A549 (cell line): ENCODE data around the gene FST. TPM values are rescaled to one million over a fixed set of nuclear protein-coding genes. Genes with fewer than 3 reads are reported as not detected.

ENCODE experiments used
- ATAC-seq, 2 experiments: fragments of 200-7000 bp in 1 of 2; fragments of >200 bp in 1 of 2; cut with Nextera tagmentation in 1 of 2; cut with Tn5 transposase in 1 of 2; 3 replicates each; pipeline versions ENCODE4 v1.8.0 to v1.9.1; 2018 to 2020; ENCODE audit warnings: mild to moderate bottlenecking in 1 of 2, moderate library complexity in 1 of 2
- CTCF ChIA-PET: fragments of 300-600 bp; sonication (Branson Sonifier 250); formaldehyde crosslinking; extraction: SDS; loops from one replicate; lab custom pipeline; 2021; ENCODE audit warnings: antibody characterized with exemption, inconsistent platforms; lab: Yijun Ruan, JAX
- POLR2A ChIA-PET: fragments of 350-600 bp; formaldehyde crosslinking; extraction: SDS; loops from one replicate; lab custom pipeline; 2021; ENCODE audit warnings: antibody characterized with exemption, inconsistent platforms; lab: Yijun Ruan, JAX
- DNase-seq, 2 experiments: peaks; one replicate each; pipeline versions ENCODE4 v3.0.0 to v3.0.0-alpha.2; 2011 to 2016; ENCODE audit warnings: low read depth in 1 of 2, low spot score in 1 of 2
- FAIRE-seq: peaks from 2 replicates; lab custom pipeline; 2011; peaks lifted over from hg19 to GRCh38; lab: Jason Lieb, UNC
- H3K27ac ChIP-seq, 2 experiments: fragments of >200 bp; sonication (Bioruptor Twin); formaldehyde crosslinking; 3 replicates each; pipeline ENCODE4 v1.5.1; 2016 to 2017
- H3K4me1 ChIP-seq: fragments of >200 bp; sonication (Bioruptor Twin); formaldehyde crosslinking; 3 replicates; pipeline ENCODE4 v1.6.1; 2016
- H3K4me2 ChIP-seq: fragments of >200 bp; sonication (Bioruptor Twin); formaldehyde crosslinking; 3 replicates; pipeline ENCODE4 v1.6.1; 2016
- H3K4me3 ChIP-seq: fragments of >200 bp; sonication (Bioruptor Twin); formaldehyde crosslinking; 3 replicates; pipeline ENCODE4 v1.5.1; 2016
- H3K9me3 ChIP-seq: fragments of >200 bp; sonication (Bioruptor Twin); formaldehyde crosslinking; 3 replicates; pipeline ENCODE4 v1.6.1; 2016
- ATOH8 ChIP-seq: fragments of 250-450 bp; sonication (Bioruptor Pico); IDR thresholded peaks from 2 replicates; pipeline ENCODE4 v1.5.0; 2020; ENCODE audit warnings: low read depth, mild to moderate bottlenecking, moderate library complexity
- CBX2 ChIP-seq: fragments of 200-600 bp; sonication (generic); IDR thresholded peaks from 2 replicates; pipeline ENCODE4 v1.6.1; 2016; ENCODE audit warnings: low read depth, mild to moderate bottlenecking, borderline replicate concordance
- CBX8 ChIP-seq: fragments of 200-600 bp; sonication (generic); IDR thresholded peaks from 2 replicates; pipeline ENCODE4 v1.6.1; 2016
- CHD2 ChIP-seq: fragments of 150-350 bp; IDR thresholded peaks from 2 replicates; pipeline ENCODE4 v1.6.1; 2014; ENCODE audit warnings: low read length; ENCODE audit not compliant: partially characterized antibody
- E2F6 ChIP-seq: IDR thresholded peaks from 2 replicates; pipeline ENCODE4 v1.6.1; 2012; ENCODE audit warnings: low read depth, borderline replicate concordance
- EHMT2 ChIP-seq: fragments of 200-600 bp; sonication (generic); IDR thresholded peaks from 2 replicates; pipeline ENCODE4 v1.6.1; 2016; ENCODE audit warnings: antibody characterized with exemption, low read depth, mild to moderate bottlenecking, moderate library complexity
- FOSL2 ChIP-seq, 2 experiments: fragments of 450-650 bp in 1 of 2; fragments of >200 bp in 1 of 2; sonication (Bioruptor Twin) in 1 of 2; formaldehyde crosslinking; IDR thresholded peaks; 2 replicates each; pipeline versions ENCODE4 v1.5.0 to v1.6.1; 2016 to 2020; ENCODE audit warnings: mild to moderate bottlenecking in 1 of 2, moderate library complexity in 1 of 2
- JUNB ChIP-seq: fragments of >200 bp; sonication (Bioruptor Twin); formaldehyde crosslinking; IDR thresholded peaks from 2 replicates; pipeline ENCODE4 v1.6.1; 2016
- KDM1A ChIP-seq: fragments of 200-600 bp; sonication (generic); IDR thresholded peaks from 2 replicates; pipeline ENCODE4 v1.6.1; 2016; ENCODE audit warnings: low read depth, mild to moderate bottlenecking
- MAX ChIP-seq: IDR thresholded peaks from 2 replicates; pipeline ENCODE4 v1.6.1; 2012
- NFE2L2 ChIP-seq: fragments of 150-350 bp; conservative IDR thresholded peaks from 2 replicates; pipeline ENCODE4 v1.6.1; 2014; ENCODE audit warnings: low read length
- NR3C1 ChIP-seq: fragments of >200 bp; sonication (Bioruptor Twin); formaldehyde crosslinking; IDR thresholded peaks from 3 replicates; pipeline ENCODE4 v1.6.1; 2017
- PBX3 ChIP-seq: IDR thresholded peaks from 2 replicates; pipeline ENCODE4 v1.6.1; 2012
- PHF8 ChIP-seq: fragments of 200-600 bp; sonication (generic); IDR thresholded peaks from 2 replicates; pipeline ENCODE4 v1.6.1; 2016; ENCODE audit warnings: low read depth, mild to moderate bottlenecking, antibody characterized with exemption, moderate library complexity, borderline replicate concordance
- RARB ChIP-seq: fragments of 250-450 bp; sonication (Bioruptor Pico); IDR thresholded peaks from 2 replicates; pipeline ENCODE4 v1.8.0; 2021; ENCODE audit warnings: mild to moderate bottlenecking, moderate library complexity
- RFX5 ChIP-seq: fragments of 450-650 bp; IDR thresholded peaks from 2 replicates; pipeline ENCODE4 v1.7.1; 2014; ENCODE audit warnings: antibody characterized with exemption, mild to moderate bottlenecking, moderate library complexity
- ZC3H11A ChIP-seq: fragments of 450-650 bp; IDR thresholded peaks from 2 replicates; pipeline ENCODE4 v1.6.1; 2014; ENCODE audit warnings: antibody characterized with exemption, mild to moderate bottlenecking
- ZSCAN20 ChIP-seq: fragments of 250-450 bp; sonication (Bioruptor Pico); IDR thresholded peaks from 2 replicates; pipeline ENCODE4 v1.8.0; 2022; ENCODE audit warnings: mild to moderate bottlenecking, moderate library complexity
- WGBS: methylation state at CpG from one replicate; pipeline ENCODE4 v1.1.6; 2017; ENCODE audit errors: missing lambda C conversion rate; 5-methylcytosine and 5-hydroxymethylcytosine counted together
- polyA plus RNA-seq, 4 experiments: library from polyadenylated mRNA; depleted of rRNA in 3 of 4; stranded (reverse); fragments of >200 nt; fragmentation: RNase III in 1 of 4; extraction: RNeasy Plus Mini Kit Qiagen cat#74134 plus additional on column Dnase treatment in 1 of 4; gene quantifications; 2 replicates in 3 of 4; 3 replicates in 1 of 4; pipeline ENCODE4 v1.2.3, GENCODE V29; 2011 to 2017
- TF ChIP-seq, protein P1 (sequence below): fragments of >200 bp; sonication (Bioruptor Twin); formaldehyde crosslinking; IDR thresholded peaks from 2 replicates; pipeline ENCODE4 v1.6.1; 2016
- TF ChIP-seq, protein P2 (sequence below): fragments of 450-650 bp; IDR thresholded peaks from 2 replicates; pipeline ENCODE4 v1.6.1; 2014; ENCODE audit warnings: antibody characterized with exemption

The FST gene
- polyA plus RNA-seq, 2 of the 4 experiments (the other 2 are of a cell fraction): 3.8 to 10.1 TPM

DNA sequence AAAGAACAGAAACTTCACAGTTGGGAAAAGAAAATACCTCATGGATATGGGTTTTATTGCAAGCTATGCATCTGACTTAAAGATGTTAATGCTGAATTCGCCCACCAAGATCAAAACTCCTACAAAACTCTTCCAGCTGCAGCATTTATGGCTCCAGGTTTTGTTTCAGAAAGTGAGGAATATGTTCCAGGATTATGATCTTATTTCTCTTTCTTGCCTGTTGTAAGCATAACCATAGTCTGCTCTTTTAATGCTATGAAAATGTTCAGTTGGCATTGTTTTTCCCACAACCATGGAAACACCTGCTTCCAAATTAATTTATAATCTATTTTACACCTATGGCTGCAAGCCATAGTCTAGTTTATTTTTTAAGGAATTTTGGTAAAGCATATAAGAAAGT is 34.9 kb upstream of the FST start:
- WGBS: 35% methylated on average over 1 of the region's 1 CpG
- TF ChIP-seq CHD2: no peak
- no peak for TF ChIP-seq RFX5
- TF ChIP-seq RARB: no peak
- no peak for TF ChIP-seq EHMT2
- TF ChIP-seq MAX: no peak
- no peak for TF ChIP-seq CBX8
- TF ChIP-seq JUNB: no peak
- TF ChIP-seq, protein P1, sequence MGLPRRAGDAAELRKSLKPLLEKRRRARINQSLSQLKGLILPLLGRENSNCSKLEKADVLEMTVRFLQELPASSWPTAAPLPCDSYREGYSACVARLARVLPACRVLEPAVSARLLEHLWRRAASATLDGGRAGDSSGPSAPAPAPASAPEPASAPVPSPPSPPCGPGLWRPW: no peak
- no peak for TF ChIP-seq ATOH8 (CRISPR knock-in tag)
- no peak for TF ChIP-seq PBX3
- no peak for TF ChIP-seq NR3C1
- no peak for TF ChIP-seq E2F6
- TF ChIP-seq PHF8: no peak
- TF ChIP-seq ZC3H11A: no peak
- ChIA-PET CTCF (interaction anchor here (0.7 to 0.9 kb wide), 2 partner anchors 9 to 32 kb away, joined by 3 read pairs; no protein-coding TSS in a partner anchor), POLR2A (no interaction called here)
- H3K4me3 ChIP-seq: no peak overlapping the region
- no peak overlapping the region for H3K27ac ChIP-seq
- no peak for ATAC-seq
- no peaks in the 10 kb centered on the region for H3K4me1 ChIP-seq
- H3K9me3 ChIP-seq: no peaks in the 10 kb centered on the region
- DNase-seq: no peak
- H3K4me2 ChIP-seq: no peak overlapping the region
- peak; percentile 83 for FAIRE-seq

GRCh38 chr5:53446908-53447307 is 33.5 kb upstream of the FST start:
- no peak for TF ChIP-seq ATOH8 (CRISPR knock-in tag)
- TF ChIP-seq FOSL2 (IDR thresholded peaks at IDR 0.05): no peak
- TF ChIP-seq FOSL2 (CRISPR knock-in tag; IDR thresholded peaks at IDR 0.05): peak; percentile 60; the same call in 1 of the 2 replicates
- no peak for TF ChIP-seq E2F6
- TF ChIP-seq KDM1A: no peak
- no peak for TF ChIP-seq CBX2
- TF ChIP-seq ZSCAN20: no peak
- no peak for TF ChIP-seq NFE2L2
- TF ChIP-seq, protein P2, sequence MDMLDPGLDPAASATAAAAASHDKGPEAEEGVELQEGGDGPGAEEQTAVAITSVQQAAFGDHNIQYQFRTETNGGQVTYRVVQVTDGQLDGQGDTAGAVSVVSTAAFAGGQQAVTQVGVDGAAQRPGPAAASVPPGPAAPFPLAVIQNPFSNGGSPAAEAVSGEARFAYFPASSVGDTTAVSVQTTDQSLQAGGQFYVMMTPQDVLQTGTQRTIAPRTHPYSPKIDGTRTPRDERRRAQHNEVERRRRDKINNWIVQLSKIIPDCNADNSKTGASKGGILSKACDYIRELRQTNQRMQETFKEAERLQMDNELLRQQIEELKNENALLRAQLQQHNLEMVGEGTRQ: no peak
- Histone ChIP-seq H3K4me1 (no peaks in the 10 kb centered on the region), H3K9me3 (no peaks in the 10 kb centered on the region), H3K4me3 (no peak overlapping the region), H3K4me2 (no peak overlapping the region), H3K27ac (no peak overlapping the region)
- FAIRE-seq (no peak), ATAC-seq (no peak), DNase-seq (no peak)
- CTCF ChIA-PET: no interaction called here
- WGBS: 78% methylated on average over 2 of the region's 2 CpGs
- POLR2A ChIA-PET: no interaction called here
